ENCODE data around the gene NRXN3. TPM values are rescaled to one million over a fixed set of nuclear protein-coding genes. Genes with fewer than 3 reads are reported as not detected.

NRXN3 gene
- total and polyA plus RNA-seq, 11 donors = 0.19 to 2.2 (median 1.1) TPM

DNA sequence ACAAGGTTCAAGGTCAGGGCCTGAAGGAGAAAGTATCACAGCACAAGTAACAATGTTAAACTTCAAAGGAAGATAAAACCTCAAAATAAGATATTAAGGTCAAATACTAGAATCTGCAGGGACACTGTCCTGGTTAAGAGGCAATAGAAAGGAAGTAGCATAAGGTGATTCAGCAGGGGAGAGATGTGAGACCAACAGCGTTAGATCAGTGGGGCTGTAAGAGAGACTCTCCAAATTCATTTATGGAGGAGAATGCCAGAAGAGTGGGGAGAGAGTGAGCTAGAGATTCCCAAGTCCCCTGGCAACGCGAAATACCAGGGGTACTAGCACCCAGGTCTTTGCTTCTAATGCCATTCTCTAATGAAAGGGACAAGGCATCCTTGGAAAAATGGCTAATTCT lies 1430.2 kb downstream of the NRXN3 start:
- TF ChIP-seq POLR2A (IDR thresholded peaks at IDR 0.05) = no peak
- TF ChIP-seq, protein P1, sequence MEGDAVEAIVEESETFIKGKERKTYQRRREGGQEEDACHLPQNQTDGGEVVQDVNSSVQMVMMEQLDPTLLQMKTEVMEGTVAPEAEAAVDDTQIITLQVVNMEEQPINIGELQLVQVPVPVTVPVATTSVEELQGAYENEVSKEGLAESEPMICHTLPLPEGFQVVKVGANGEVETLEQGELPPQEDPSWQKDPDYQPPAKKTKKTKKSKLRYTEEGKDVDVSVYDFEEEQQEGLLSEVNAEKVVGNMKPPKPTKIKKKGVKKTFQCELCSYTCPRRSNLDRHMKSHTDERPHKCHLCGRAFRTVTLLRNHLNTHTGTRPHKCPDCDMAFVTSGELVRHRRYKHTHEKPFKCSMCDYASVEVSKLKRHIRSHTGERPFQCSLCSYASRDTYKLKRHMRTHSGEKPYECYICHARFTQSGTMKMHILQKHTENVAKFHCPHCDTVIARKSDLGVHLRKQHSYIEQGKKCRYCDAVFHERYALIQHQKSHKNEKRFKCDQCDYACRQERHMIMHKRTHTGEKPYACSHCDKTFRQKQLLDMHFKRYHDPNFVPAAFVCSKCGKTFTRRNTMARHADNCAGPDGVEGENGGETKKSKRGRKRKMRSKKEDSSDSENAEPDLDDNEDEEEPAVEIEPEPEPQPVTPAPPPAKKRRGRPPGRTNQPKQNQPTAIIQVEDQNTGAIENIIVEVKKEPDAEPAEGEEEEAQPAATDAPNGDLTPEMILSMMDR (IDR thresholded peaks at IDR 0.05) = no peak
- Histone ChIP-seq H3K36me3 (no peaks in the 10 kb centered on the region), H3K4me3 (no peak overlapping the region), H3K4me1 (no peaks in the 10 kb centered on the region), H3K27me3 (no peaks in the 10 kb centered on the region), H3K9me3 (no peaks in the 10 kb centered on the region), H3K27ac (no peak overlapping the region)
- intact Hi-C loops (cut with DNase I) = no loop called here
- ATAC-seq (no peak), DNase-seq (no peak)
- 85 to 91% (median 88%) methylated on average over 3 of the region's 3 CpGs for WGBS, 4 donors

DNA sequence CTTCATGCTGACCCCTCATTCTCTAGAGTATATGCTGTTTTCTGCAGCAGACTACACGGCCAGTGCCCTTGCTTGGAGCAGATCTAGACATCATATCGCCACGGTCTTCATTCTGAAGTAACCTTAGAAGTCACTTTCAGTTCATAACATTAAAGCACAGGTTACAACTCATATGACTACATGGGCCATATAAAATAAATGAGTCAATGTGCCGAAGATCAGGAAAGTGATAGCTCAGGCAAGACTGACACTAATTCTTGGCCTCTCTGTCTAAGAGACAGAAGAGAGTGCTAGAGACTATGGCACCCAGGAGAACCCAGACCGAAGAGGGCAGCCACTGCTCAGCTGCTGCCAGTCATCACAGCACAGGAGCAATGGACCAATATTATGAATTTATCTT lies 1431.4 kb downstream of the NRXN3 start:
- no peak for DNase-seq
- intact Hi-C loops (cut with DNase I) = no loop called here
- no peaks in the 10 kb centered on the region for H3K9me3 ChIP-seq
- H3K36me3 ChIP-seq = no peaks in the 10 kb centered on the region
- no peak overlapping the region for H3K4me3 ChIP-seq
- TF ChIP-seq, protein P1 (IDR thresholded peaks at IDR 0.05) = no peak
- TF ChIP-seq POLR2A (IDR thresholded peaks at IDR 0.05) = no peak
- ATAC-seq = no peak
- H3K27ac ChIP-seq = no peak overlapping the region
- WGBS, 4 donors = 88 to 94% (median 89%) methylated on average over 5 of the region's 5 CpGs
- H3K27me3 ChIP-seq = no peaks in the 10 kb centered on the region
- no peaks in the 10 kb centered on the region for H3K4me1 ChIP-seq

DNA sequence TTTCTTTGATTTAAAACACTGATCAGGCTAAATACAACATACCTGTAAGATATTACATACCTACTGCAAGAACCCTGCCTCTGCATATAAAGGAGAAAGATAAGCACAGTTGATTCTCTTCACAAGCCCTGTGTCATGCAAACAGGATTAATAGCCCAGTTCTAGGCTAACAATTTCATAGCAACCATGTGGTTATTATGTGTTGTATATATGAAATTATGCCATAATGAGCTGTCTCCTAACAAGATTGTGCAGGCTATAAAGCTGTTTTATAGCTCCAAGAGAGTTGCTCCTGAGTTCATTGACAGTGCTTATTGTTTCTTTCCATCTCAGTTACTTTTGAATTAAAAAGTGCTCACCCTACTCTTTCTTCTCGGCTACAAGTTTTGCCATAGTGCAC lies 1431.9 kb downstream of the NRXN3 start:
- no peak overlapping the region for H3K4me3 ChIP-seq
- no peak for DNase-seq
- WGBS, 4 donors = 88 to 92% (median 89%) methylated on average over 1 of the region's 1 CpG
- H3K27me3 ChIP-seq = no peaks in the 10 kb centered on the region
- no peaks in the 10 kb centered on the region for H3K36me3 ChIP-seq
- intact Hi-C loops (cut with DNase I) = no loop called here
- no peak overlapping the region for H3K27ac ChIP-seq
- no peak for ATAC-seq
- H3K4me1 ChIP-seq = no peaks in the 10 kb centered on the region
- TF ChIP-seq POLR2A (IDR thresholded peaks at IDR 0.05) = no peak
- TF ChIP-seq, protein P1 (IDR thresholded peaks at IDR 0.05) = no peak
- H3K9me3 ChIP-seq = no peaks in the 10 kb centered on the region

DNA sequence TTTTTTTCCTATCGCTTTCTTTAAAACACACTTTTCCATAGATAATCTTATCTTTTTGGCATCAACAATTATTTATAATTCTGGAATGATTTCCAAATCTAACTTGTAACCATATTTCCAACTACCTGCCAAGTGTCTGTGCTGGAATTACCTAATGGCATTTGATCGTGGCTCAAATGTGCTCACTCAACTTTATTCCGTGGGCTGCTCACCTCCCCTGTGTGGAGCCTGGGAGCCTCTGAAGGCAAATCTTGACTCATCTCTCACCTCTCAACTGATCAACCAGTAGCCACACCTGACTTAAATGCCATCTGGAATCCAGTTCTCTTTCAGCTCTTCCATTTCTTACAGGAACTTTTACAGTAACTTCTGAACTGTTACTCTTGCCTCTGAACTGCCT lies 1432.6 kb downstream of the NRXN3 start:
- Histone ChIP-seq H3K27me3 (no peaks in the 10 kb centered on the region), H3K4me3 (no peak overlapping the region), H3K36me3 (no peaks in the 10 kb centered on the region), H3K27ac (no peak overlapping the region), H3K4me1 (no peaks in the 10 kb centered on the region), H3K9me3 (no peaks in the 10 kb centered on the region)
- ATAC-seq = no peak
- WGBS, 4 donors = 82 to 90% (median 85%) methylated on average over 3 of the region's 3 CpGs
- TF ChIP-seq, protein P1 (IDR thresholded peaks at IDR 0.05) = no peak
- no peak for TF ChIP-seq POLR2A (IDR thresholded peaks at IDR 0.05)
- intact Hi-C loops (cut with DNase I) = no loop called here
- no peak for DNase-seq

All from heart left ventricle (tissue), 16 donors.